ENCODE data around the gene DPP4. TPM values are rescaled to one million over a fixed set of nuclear protein-coding genes. Genes with fewer than 3 reads are reported as not detected.
A peak's percentile ranks its signal among the peaks of the same experiment; 100 is the strongest.

The DPP4 gene
- total and polyA plus RNA-seq, 7 experiments from 2014 or later = 35.7 to 188 (median 48.9) TPM

- peak overlapping the region; percentile 68 to 86 (median 82) for H3K4me3 Mint-ChIP-seq
- H3K36me3 Mint-ChIP-seq = peaks cover 4 to 65% (median 32%) of the 10 kb centered on the region in 5 donors
- Histone ChIP-seq H3K9me3 (ENCODE audit: control insufficient read depth in 2 of 3, low read length in 3 of 3) (no peaks in the 10 kb centered on the region), H3K4me3 (ENCODE audit: low read length) (peak overlapping the region; percentile 16), H3K27ac (ENCODE audit: low read depth, low read length) (peak overlapping the region; percentile 58), H3K4me1 (ENCODE audit: control insufficient read depth in 2 of 2, insufficient read depth in 2 of 2, low read length in 2 of 2) (peaks cover 18 to 29% of the 10 kb centered on the region in 2 donors), H3K27me3 (ENCODE audit: control insufficient read depth in 2 of 2, insufficient read depth in 2 of 2, low read length in 2 of 2) (no peaks in the 10 kb centered on the region), H3K36me3 (ENCODE audit: control insufficient read depth in 2 of 3, insufficient read depth in 3 of 3, low read length in 3 of 3) (no peaks in the 10 kb centered on the region)
- ChIA-PET CTCF (interaction anchor here (0.6 kb wide), 1 partner anchor 70 kb away, joined by 3 read pairs; no protein-coding TSS in a partner anchor), POLR2A (interaction anchor here (0.6 to 10.2 kb wide), 4 partner anchors 9 to 61 kb away, joined by 3 to 68 read pairs (median 4); partner anchors contain the start of gene DPP4)
- intact Hi-C loops (cut with micrococcal nuclease) = loop anchor here (1.0 to 2.0 kb wide), 4 partner anchors 8 to 109 kb away; no protein-coding TSS in a partner anchor
- DNase-seq (peak in 5 of 9 donors; percentile 7 to 33 (median 29)), ATAC-seq (peak; percentile 75)
- H3K27ac Mint-ChIP-seq = peak overlapping the region; percentile 87 to 97 (median 93)
- peaks cover 34 to 94% (median 84%) of the 10 kb centered on the region in 7 donors for H3K4me1 Mint-ChIP-seq
- H3K27me3 Mint-ChIP-seq = no peaks in the 10 kb centered on the region
- H3K9me3 Mint-ChIP-seq = no peaks in the 10 kb centered on the region
Observed at GRCh38 chr2:162063899-162064298, 10.1 kb downstream of the DPP4 start.

DNA sequence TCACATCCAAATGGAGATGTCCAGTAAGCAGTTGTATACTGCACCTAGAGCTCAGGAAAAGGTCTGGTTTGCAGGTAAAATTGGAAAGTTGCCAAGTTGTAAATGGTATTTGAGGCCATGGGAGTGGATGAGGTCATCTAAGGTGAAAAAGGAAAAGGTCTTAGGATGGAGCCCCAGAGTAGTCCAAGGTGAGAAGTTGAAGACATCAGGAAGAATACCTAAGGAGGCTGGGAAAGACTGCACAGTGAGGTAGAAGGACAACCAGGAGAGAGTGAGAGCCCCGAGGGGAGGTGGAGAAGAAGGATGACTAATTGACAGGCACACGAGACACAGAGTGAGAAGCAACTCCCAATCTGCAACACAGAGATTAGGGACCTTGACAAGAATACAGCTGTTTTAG lies 10.7 kb downstream of the DPP4 start:
- no peaks in the 10 kb centered on the region for H3K9me3 Mint-ChIP-seq
- H3K36me3 Mint-ChIP-seq = peaks cover 4 to 64% (median 29%) of the 10 kb centered on the region in 5 donors
- Histone ChIP-seq H3K36me3 (ENCODE audit: control insufficient read depth in 2 of 3, insufficient read depth in 3 of 3, low read length in 3 of 3) (no peaks in the 10 kb centered on the region), H3K4me3 (ENCODE audit: low read length) (peak overlapping the region; percentile 16), H3K27ac (ENCODE audit: low read depth, low read length) (peak overlapping the region; percentile 58), H3K9me3 (ENCODE audit: control insufficient read depth in 2 of 3, low read length in 3 of 3) (no peaks in the 10 kb centered on the region), H3K27me3 (ENCODE audit: control insufficient read depth in 2 of 2, insufficient read depth in 2 of 2, low read length in 2 of 2) (no peaks in the 10 kb centered on the region), H3K4me1 (ENCODE audit: control insufficient read depth in 2 of 2, insufficient read depth in 2 of 2, low read length in 2 of 2) (peaks cover 18 to 33% of the 10 kb centered on the region in 2 donors)
- H3K27ac Mint-ChIP-seq = peak overlapping the region; percentile 87 to 97 (median 93)
- ChIA-PET POLR2A (interaction anchor here (1.1 to 10.2 kb wide), 2 partner anchors 10 to 14 kb away, joined by 3 to 68 read pairs; partner anchors contain the start of gene DPP4), CTCF (no interaction called here)
- peaks cover 34 to 95% (median 86%) of the 10 kb centered on the region in 7 donors for H3K4me1 Mint-ChIP-seq
- DNase-seq = no peak
- intact Hi-C loops (cut with micrococcal nuclease) = loop anchor here in 1 of 2 donors (2.0 kb wide), 1 partner anchor 108 kb away; no protein-coding TSS in a partner anchor
- ATAC-seq = peak; percentile 25
- H3K4me3 Mint-ChIP-seq = peak overlapping the region; percentile 68 to 86 (median 82)
- H3K27me3 Mint-ChIP-seq = no peaks in the 10 kb centered on the region

DNA sequence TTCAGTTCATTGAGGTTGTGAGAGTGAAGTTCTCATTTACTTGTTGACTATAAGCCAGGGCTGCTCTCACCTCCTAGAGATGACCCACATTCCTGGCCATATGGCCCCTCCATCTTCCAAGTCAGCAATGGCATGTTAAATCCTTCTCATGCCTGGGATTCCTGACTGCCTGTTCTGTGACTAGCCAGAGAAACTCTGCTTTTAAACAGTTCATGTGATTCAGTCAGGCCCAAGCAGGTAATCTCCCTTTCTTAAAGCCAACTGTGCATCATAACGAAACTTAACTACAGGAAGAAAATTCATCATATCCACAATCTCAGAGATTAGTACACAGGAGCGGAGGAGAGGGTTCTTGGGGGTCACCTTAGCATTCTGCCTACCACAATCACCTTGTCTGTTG lies 11.5 kb downstream of the DPP4 start:
- H3K4me1 Mint-ChIP-seq = peaks cover 34 to 95% (median 86%) of the 10 kb centered on the region in 7 donors
- Histone ChIP-seq H3K27ac (ENCODE audit: low read depth, low read length) (no peak overlapping the region), H3K9me3 (ENCODE audit: control insufficient read depth in 2 of 3, low read length in 3 of 3) (no peaks in the 10 kb centered on the region), H3K4me1 (ENCODE audit: control insufficient read depth in 2 of 2, insufficient read depth in 2 of 2, low read length in 2 of 2) (peaks cover 25 to 33% of the 10 kb centered on the region in 2 donors), H3K36me3 (ENCODE audit: control insufficient read depth in 2 of 3, insufficient read depth in 3 of 3, low read length in 3 of 3) (no peaks in the 10 kb centered on the region), H3K27me3 (ENCODE audit: control insufficient read depth in 2 of 2, insufficient read depth in 2 of 2, low read length in 2 of 2) (no peaks in the 10 kb centered on the region), H3K4me3 (ENCODE audit: low read length) (no peak overlapping the region)
- no peaks in the 10 kb centered on the region for H3K27me3 Mint-ChIP-seq
- H3K36me3 Mint-ChIP-seq = peaks cover 4 to 62% (median 25%) of the 10 kb centered on the region in 5 donors
- no peak for ATAC-seq
- peak overlapping the region; percentile 87 to 97 (median 93) for H3K27ac Mint-ChIP-seq
- CTCF ChIA-PET = no interaction called here
- DNase-seq = no peak
- peaks cover 0 to 1% (median 0%) of the 10 kb centered on the region in 11 donors for H3K9me3 Mint-ChIP-seq
- peak overlapping the region; percentile 23 to 86 (median 80) for H3K4me3 Mint-ChIP-seq
- intact Hi-C loops (cut with micrococcal nuclease) = loop anchor here in 1 of 2 donors (2.0 kb wide), 1 partner anchor 108 kb away; no protein-coding TSS in a partner anchor
- POLR2A ChIA-PET = interaction anchor here (10.2 kb wide), 1 partner anchor 10 kb away, joined by 68 read pairs; the partner anchor contains the start of gene DPP4

GRCh38 chr2:162061021-162061420 lies 13.0 kb downstream of the DPP4 start:
- Mint-ChIP-seq H3K27me3 (no peaks in the 10 kb centered on the region), H3K36me3 (peaks cover 0 to 63% (median 20%) of the 10 kb centered on the region in 5 donors), H3K27ac (peak overlapping the region in 4 of 9 donors; percentile 71 to 91 (median 85)), H3K4me3 (peak overlapping the region in 6 of 10 donors; percentile 9 to 75 (median 34)), H3K4me1 (peaks cover 33 to 95% (median 91%) of the 10 kb centered on the region in 7 donors), H3K9me3 (peaks cover 0 to 6% (median 0%) of the 10 kb centered on the region in 11 donors)
- Histone ChIP-seq H3K4me3 (ENCODE audit: low read length) (no peak overlapping the region), H3K27me3 (ENCODE audit: control insufficient read depth in 2 of 2, insufficient read depth in 2 of 2, low read length in 2 of 2) (no peaks in the 10 kb centered on the region), H3K27ac (ENCODE audit: low read depth, low read length) (no peak overlapping the region), H3K36me3 (ENCODE audit: control insufficient read depth in 2 of 3, insufficient read depth in 3 of 3, low read length in 3 of 3) (no peaks in the 10 kb centered on the region), H3K4me1 (ENCODE audit: control insufficient read depth in 2 of 2, insufficient read depth in 2 of 2, low read length in 2 of 2) (peaks cover 33 to 36% of the 10 kb centered on the region in 2 donors), H3K9me3 (ENCODE audit: control insufficient read depth in 2 of 3, low read length in 3 of 3) (no peaks in the 10 kb centered on the region)
- intact Hi-C loops (cut with micrococcal nuclease) = no loop called here
- CTCF ChIA-PET = no interaction called here
- ATAC-seq = no peak
- no peak for DNase-seq
- POLR2A ChIA-PET = interaction anchor here (10.2 kb wide), 1 partner anchor 12 kb away, joined by 68 read pairs; the partner anchor contains the start of gene DPP4

GRCh38 chr2:162060532-162060931 lies 13.5 kb downstream of the DPP4 start:
- no peak overlapping the region for H3K27ac ChIP-seq (ENCODE audit: low read depth, low read length)
- Mint-ChIP-seq H3K27ac (peak overlapping the region in 4 of 9 donors; percentile 43 to 91 (median 78)), H3K4me3 (peak overlapping the region in 5 of 10 donors; percentile 9 to 56 (median 39)), H3K4me1 (peaks cover 35 to 95% (median 91%) of the 10 kb centered on the region in 7 donors), H3K27me3 (no peaks in the 10 kb centered on the region), H3K36me3 (peaks cover 0 to 63% (median 22%) of the 10 kb centered on the region in 5 donors), H3K9me3 (peaks cover 0 to 6% (median 0%) of the 10 kb centered on the region in 11 donors)
- intact Hi-C loops (cut with micrococcal nuclease) = no loop called here
- no peaks in the 10 kb centered on the region for H3K27me3 ChIP-seq (ENCODE audit: control insufficient read depth in 2 of 2, insufficient read depth in 2 of 2, low read length in 2 of 2)
- POLR2A ChIA-PET = interaction anchor here (1.1 to 10.2 kb wide), 2 partner anchors 9 to 12 kb away, joined by 4 to 68 read pairs; partner anchors contain the start of gene DPP4
- no peak for ATAC-seq
- CTCF ChIA-PET = interaction anchor here (1.0 kb wide), 1 partner anchor 55 kb away, joined by 3 read pairs; no protein-coding TSS in a partner anchor
- peaks cover 38 to 41% of the 10 kb centered on the region in 2 donors for H3K4me1 ChIP-seq (ENCODE audit: control insufficient read depth in 2 of 2, insufficient read depth in 2 of 2, low read length in 2 of 2)
- H3K36me3 ChIP-seq (ENCODE audit: control insufficient read depth in 2 of 3, insufficient read depth in 3 of 3, low read length in 3 of 3) = no peaks in the 10 kb centered on the region
- DNase-seq = no peak
- H3K9me3 ChIP-seq (ENCODE audit: control insufficient read depth in 2 of 3, low read length in 3 of 3) = no peaks in the 10 kb centered on the region
- H3K4me3 ChIP-seq (ENCODE audit: low read length) = no peak overlapping the region

DNA sequence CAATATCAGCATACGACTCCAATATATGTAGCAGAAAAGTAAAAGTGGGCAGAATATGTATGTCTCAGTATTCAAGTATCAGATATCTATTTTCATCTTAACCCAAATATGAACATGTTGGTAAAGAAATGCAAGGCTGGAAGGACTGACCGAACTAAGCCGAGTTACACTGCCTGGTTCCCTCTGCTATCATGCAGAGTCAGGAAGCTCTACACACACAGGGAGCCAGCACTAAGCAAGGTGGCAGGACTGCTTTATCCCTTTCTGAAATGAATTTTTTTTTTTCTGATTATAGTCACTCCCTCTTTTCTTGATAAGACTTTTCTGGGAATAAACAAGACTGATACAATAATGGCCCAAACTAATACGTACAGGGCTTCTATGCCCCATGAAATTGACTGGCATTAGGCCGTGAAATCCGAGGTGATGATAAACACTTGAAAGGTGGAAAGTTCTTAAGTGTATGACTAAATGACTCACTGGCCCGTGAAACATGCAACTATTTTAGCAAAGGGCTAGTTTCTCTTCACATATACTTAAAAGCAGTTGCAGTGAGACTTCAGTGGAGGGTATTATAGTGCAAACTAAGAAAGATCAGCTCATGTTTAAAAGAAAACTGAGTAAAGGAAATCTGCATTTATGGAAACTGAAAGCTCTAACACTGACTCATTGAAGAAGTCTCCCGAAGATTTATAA lies 14.9 kb downstream of the DPP4 start:
- no peaks in the 10 kb centered on the region for H3K36me3 ChIP-seq (ENCODE audit: control insufficient read depth in 2 of 3, insufficient read depth in 3 of 3, low read length in 3 of 3)
- Mint-ChIP-seq H3K9me3 (peaks cover 0 to 6% (median 0%) of the 10 kb centered on the region in 11 donors), H3K27me3 (no peaks in the 10 kb centered on the region), H3K4me3 (peak overlapping the region; percentile 64 to 83 (median 76)), H3K27ac (peak overlapping the region; percentile 45 to 91 (median 84)), H3K36me3 (peaks cover 0 to 65% (median 22%) of the 10 kb centered on the region in 5 donors), H3K4me1 (peaks cover 32 to 92% (median 88%) of the 10 kb centered on the region in 7 donors)
- H3K9me3 ChIP-seq (ENCODE audit: control insufficient read depth in 2 of 3, low read length in 3 of 3) = no peaks in the 10 kb centered on the region
- peaks cover 35 to 42% of the 10 kb centered on the region in 2 donors for H3K4me1 ChIP-seq (ENCODE audit: control insufficient read depth in 2 of 2, insufficient read depth in 2 of 2, low read length in 2 of 2)
- intact Hi-C loops (cut with micrococcal nuclease) = loop anchor here (1.0 to 5.0 kb wide), 10 partner anchors 9 to 817 kb away; partner anchors contain the start of gene IFIH1 (in 1 of the 2)
- peak; percentile 33 for ATAC-seq
- no peak for DNase-seq
- POLR2A ChIA-PET = interaction anchor here (0.7 to 10.2 kb wide), 5 partner anchors 8 to 47 kb away, joined by 3 to 68 read pairs (median 5); partner anchors contain the start of gene DPP4
- H3K4me3 ChIP-seq (ENCODE audit: low read length) = peak overlapping the region; percentile 48
- CTCF ChIA-PET = interaction anchor here (1.5 kb wide), 1 partner anchor 63 kb away, joined by 3 read pairs; no protein-coding TSS in a partner anchor
- H3K27me3 ChIP-seq (ENCODE audit: control insufficient read depth in 2 of 2, insufficient read depth in 2 of 2, low read length in 2 of 2) = no peaks in the 10 kb centered on the region
- H3K27ac ChIP-seq (ENCODE audit: low read depth, low read length) = peak overlapping the region; percentile 39

All from naive thymus-derived CD4-positive, alpha-beta T cell (primary cell).